Coronary artery (tissue), 2 donors: ENCODE measurements around the gene EHD4.

Experiments used
- DNase-seq: peaks from one replicate; pipeline ENCODE4 v3.0.0-alpha.2; 2017; ENCODE audit warnings: low spot score
- H3K27ac ChIP-seq, 2 donors: fragments of 200-600 bp; sonication (generic); one replicate each; pipeline ENCODE4 v1.5.1; 2016 to 2019
- H3K4me3 ChIP-seq: fragments of 200-600 bp; sonication (generic); 2 replicates; pipeline ENCODE4 v1.5.1; 2016; ENCODE audit warnings: mild to moderate bottlenecking, moderate library complexity
- CTCF ChIP-seq: fragments of 200-600 bp; sonication (generic); IDR thresholded peaks from one replicate; pipeline ENCODE4 v1.5.1; 2019; ENCODE audit warnings: antibody characterized with exemption

EHD4 gene

DNA sequence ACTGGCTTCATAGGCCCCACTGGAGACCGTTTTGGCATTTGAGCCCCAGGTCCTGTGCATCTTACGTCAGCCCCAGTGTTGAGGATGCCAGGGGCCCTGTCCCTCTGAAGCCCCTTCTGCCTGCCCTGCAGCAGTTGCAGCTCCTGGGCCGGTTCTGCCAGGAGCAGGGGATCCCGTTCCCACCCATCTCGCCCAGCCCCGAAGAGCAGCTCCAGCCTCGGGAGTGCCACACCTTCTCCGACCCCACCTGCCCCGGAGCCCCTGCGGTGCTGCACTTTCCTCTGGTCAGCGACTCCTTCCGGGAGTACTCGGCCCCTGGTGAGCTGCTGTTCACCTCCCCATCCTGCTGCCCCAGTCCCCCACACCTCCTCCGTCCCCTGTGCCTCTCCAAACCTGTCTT, 125.2 kb downstream of the EHD4 start:
- DNase-seq: no peak
- no peak overlapping the region for H3K4me3 ChIP-seq
- TF ChIP-seq CTCF: no peak
- H3K27ac ChIP-seq: no peak overlapping the region
